Calu3 (cell line): Measurements from ENCODE around the gene BARX2. TPM values are rescaled to one million over a fixed set of nuclear protein-coding genes. Genes with fewer than 3 reads are reported as not detected.

ENCODE experiments used
- BruUV-seq: library from RNA; stranded (reverse); fragments of 400-500 nt; replicated peaks from 2 replicates; lab custom pipeline; 2021; lab: Mats Ljungman, UMichigan
- CTCF ChIA-PET: fragments of 300-600 bp; sonication (Branson Sonifier 250); formaldehyde crosslinking; loops from one replicate; lab custom pipeline; 2022; ENCODE audit warnings: antibody characterized with exemption; lab: Charles Lee
- DNase-seq: peaks from one replicate; pipeline ENCODE4 v3.0.0; 2022
- H3K27ac Mint-ChIP-seq: one replicate; pipeline ENCODE4 v1.8.0; 2022; ENCODE audit warnings: mixed read lengths; ENCODE audit not compliant: unreplicated experiment
- H3K27me3 Mint-ChIP-seq: one replicate; pipeline ENCODE4 v1.8.0; 2022; ENCODE audit warnings: mixed read lengths; ENCODE audit not compliant: unreplicated experiment
- H3K36me3 Mint-ChIP-seq: one replicate; pipeline ENCODE4 v1.8.0; 2022; ENCODE audit warnings: mild to moderate bottlenecking, moderate library complexity, mixed read lengths; ENCODE audit not compliant: insufficient read depth, unreplicated experiment
- H3K4me1 Mint-ChIP-seq: one replicate; pipeline ENCODE4 v1.8.0; 2022; ENCODE audit warnings: mild to moderate bottlenecking, low read depth, mixed read lengths; ENCODE audit not compliant: unreplicated experiment
- H3K4me3 Mint-ChIP-seq: one replicate; pipeline ENCODE4 v1.8.0; 2022; ENCODE audit warnings: mild to moderate bottlenecking, low read depth, moderate library complexity, mixed read lengths; ENCODE audit not compliant: unreplicated experiment
- H3K9me3 Mint-ChIP-seq: one replicate; pipeline ENCODE4 v1.8.0; 2022; ENCODE audit warnings: low read depth, mixed read lengths; ENCODE audit not compliant: unreplicated experiment
- intact Hi-C: fragments of 100-400 bp; cut with micrococcal nuclease; formaldehyde crosslinking; loops from one replicate; pipeline ENCODE4 v1.10.0; 2022; ENCODE audit not compliant: unreplicated experiment
- total RNA-seq: library from RNA; stranded (reverse); gene quantifications from 2 replicates; pipeline ENCODE4 v1.2.3, GENCODE V29; 2022
- TF ChIP-seq, protein P1 (sequence below): fragments of 200-600 bp; IDR thresholded peaks from one replicate; pipeline ENCODE4 v1.8.0; 2022; ENCODE audit warnings: antibody characterized with exemption; ENCODE audit not compliant: unreplicated experiment

BARX2 gene
- total RNA-seq, 1 experiment from 2014 or later, result 41.6 TPM

DNA sequence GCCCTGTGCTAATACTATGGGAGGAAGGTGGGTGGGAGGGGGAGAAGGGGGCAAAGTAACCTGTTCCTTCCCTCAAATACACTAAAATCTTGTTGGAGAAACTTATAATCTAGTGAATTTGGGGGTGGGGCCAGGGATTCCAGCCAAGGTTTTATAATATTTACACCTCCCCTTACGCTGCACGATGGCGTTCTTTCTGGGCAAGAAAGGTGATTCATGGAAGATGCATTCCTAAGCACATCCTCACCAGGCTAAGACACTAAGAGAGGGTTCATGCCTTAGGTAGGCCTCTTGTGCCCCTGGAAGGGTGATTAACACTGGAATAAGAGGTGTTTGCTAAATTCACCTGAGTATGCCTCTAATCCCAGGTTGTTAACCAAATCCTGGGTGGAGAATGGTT, 82.6 kb downstream of the BARX2 start:
- Mint-ChIP-seq H3K4me3 (no peak overlapping the region), H3K27me3 (no peaks in the 10 kb centered on the region), H3K36me3 (peaks cover 8% of the 10 kb centered on the region), H3K9me3 (no peaks in the 10 kb centered on the region), H3K27ac (no peak overlapping the region), H3K4me1 (peaks cover 18% of the 10 kb centered on the region)
- TF ChIP-seq, protein P1, sequence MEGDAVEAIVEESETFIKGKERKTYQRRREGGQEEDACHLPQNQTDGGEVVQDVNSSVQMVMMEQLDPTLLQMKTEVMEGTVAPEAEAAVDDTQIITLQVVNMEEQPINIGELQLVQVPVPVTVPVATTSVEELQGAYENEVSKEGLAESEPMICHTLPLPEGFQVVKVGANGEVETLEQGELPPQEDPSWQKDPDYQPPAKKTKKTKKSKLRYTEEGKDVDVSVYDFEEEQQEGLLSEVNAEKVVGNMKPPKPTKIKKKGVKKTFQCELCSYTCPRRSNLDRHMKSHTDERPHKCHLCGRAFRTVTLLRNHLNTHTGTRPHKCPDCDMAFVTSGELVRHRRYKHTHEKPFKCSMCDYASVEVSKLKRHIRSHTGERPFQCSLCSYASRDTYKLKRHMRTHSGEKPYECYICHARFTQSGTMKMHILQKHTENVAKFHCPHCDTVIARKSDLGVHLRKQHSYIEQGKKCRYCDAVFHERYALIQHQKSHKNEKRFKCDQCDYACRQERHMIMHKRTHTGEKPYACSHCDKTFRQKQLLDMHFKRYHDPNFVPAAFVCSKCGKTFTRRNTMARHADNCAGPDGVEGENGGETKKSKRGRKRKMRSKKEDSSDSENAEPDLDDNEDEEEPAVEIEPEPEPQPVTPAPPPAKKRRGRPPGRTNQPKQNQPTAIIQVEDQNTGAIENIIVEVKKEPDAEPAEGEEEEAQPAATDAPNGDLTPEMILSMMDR, result no peak
- CTCF ChIA-PET, result no interaction called here
- BruUV-seq, result no TSS peak
- DNase-seq, result no peak
- intact Hi-C loops, result no loop called here

DNA sequence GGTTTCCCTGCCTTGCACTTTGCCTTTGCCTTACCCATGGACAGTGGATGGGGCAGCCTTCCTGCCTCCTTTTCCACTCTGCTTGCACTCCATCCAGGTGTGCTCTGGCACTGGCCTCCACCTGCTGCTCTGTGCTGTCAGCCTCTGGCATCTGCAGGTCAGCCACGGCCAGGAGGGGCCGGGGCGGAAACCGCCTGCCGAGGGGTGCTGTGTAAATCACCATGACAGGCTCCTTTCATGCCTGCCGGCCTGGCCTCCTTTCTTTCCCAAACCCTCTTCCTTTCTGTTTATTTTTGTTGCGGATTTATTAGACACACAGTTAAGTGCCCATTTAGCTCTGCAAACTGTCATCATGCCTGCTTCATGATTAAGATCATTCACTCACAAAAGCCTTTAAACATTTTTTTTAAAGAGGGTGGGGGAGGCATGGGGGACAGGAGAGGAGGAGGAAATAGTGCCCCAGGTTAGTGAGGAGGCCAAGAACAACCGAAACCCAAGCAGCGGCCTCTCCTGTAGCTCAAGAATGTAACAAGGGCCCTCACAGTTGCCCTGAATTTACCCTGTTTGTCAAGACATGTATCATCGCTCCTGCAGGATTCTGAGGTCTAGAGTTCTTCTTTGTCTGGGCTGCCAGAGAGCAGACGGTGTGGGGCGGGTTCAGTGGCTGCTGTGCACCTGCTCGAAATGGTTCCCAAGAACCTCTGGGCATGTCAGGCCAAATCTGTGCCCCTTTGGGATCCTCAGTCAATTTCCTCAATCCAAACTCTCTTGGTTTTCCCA, 83.3 kb downstream of the BARX2 start:
- H3K27ac Mint-ChIP-seq, result no peak overlapping the region
- no TSS peak for BruUV-seq
- CTCF ChIA-PET, result no interaction called here
- DNase-seq, result no peak
- TF ChIP-seq, protein P1, result no peak
- no peak overlapping the region for H3K4me3 Mint-ChIP-seq
- H3K4me1 Mint-ChIP-seq, result peaks cover 18% of the 10 kb centered on the region
- H3K36me3 Mint-ChIP-seq, result peaks cover 8% of the 10 kb centered on the region
- no peaks in the 10 kb centered on the region for H3K27me3 Mint-ChIP-seq
- H3K9me3 Mint-ChIP-seq, result no peaks in the 10 kb centered on the region
- intact Hi-C loops, result no loop called here

DNA sequence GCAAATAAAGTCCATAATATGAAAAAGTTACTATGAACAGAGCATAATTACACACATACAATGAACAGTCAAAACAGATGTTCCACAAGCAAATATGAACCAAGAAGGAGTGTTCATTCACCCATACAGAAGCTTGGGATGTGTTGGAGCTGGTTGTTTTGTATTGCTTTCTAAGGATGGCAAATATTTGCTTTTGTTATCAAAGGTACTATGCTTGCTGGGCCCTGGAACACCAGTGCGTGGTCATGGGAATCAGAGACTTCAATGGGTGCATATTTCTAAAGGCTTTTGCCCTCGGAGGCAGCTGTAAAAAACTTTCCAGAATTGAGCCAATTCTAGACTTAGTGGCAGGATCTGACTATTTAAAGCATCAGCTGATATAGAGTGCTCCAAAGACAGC, 85.1 kb downstream of the BARX2 start:
- TF ChIP-seq, protein P1, result no peak
- Mint-ChIP-seq H3K9me3 (no peaks in the 10 kb centered on the region), H3K36me3 (peaks cover 8% of the 10 kb centered on the region), H3K4me3 (no peak overlapping the region), H3K4me1 (peaks cover 15% of the 10 kb centered on the region), H3K27me3 (no peaks in the 10 kb centered on the region), H3K27ac (no peak overlapping the region)
- CTCF ChIA-PET, result no interaction called here
- DNase-seq, result no peak
- intact Hi-C loops, result no loop called here
- BruUV-seq, result no TSS peak

DNA sequence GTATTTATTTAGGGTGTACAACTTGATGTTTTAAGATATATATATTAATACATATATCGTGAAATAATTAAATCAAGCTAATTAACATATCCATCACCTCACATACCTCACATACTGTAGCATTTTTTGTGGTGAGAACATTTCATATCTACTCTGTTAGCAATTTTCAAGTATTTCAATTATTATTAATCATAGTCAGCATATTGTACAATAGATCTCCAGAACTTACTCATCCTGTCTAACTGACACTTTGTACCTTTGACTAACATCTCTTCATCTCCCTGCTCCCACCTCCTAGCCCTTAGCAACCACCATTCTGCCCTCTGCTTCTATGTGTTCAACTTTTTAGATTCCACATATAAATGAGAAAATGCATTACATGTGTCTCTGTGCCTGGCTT, 108.4 kb downstream of the BARX2 start:
- no TSS peak for BruUV-seq
- no peaks in the 10 kb centered on the region for H3K9me3 Mint-ChIP-seq
- TF ChIP-seq, protein P1, result no peak

More for the DNA sequence above, 108.4 kb downstream of the BARX2 start:
- no peak overlapping the region for H3K27ac Mint-ChIP-seq
- intact Hi-C loops, result no loop called here
- H3K4me1 Mint-ChIP-seq, result no peaks in the 10 kb centered on the region
- no peaks in the 10 kb centered on the region for H3K27me3 Mint-ChIP-seq
- CTCF ChIA-PET, result no interaction called here
- no peak overlapping the region for H3K4me3 Mint-ChIP-seq
- H3K36me3 Mint-ChIP-seq, result no peaks in the 10 kb centered on the region
- no peak for DNase-seq
